DMS53 treated with DMSO at 0.1 percent for 48 hours (cell line): ENCODE results near the gene TSPAN31.

Experiments
- DNase-seq: peaks from one replicate; lab custom pipeline; 2025; ENCODE audit not compliant: unreplicated experiment; lab: John Stamatoyannopoulos, UW

Gene TSPAN31

GRCh38 chr12:57751788-57752667, 7.2 kb downstream of the TSPAN31 start, which contains the start of gene CDK4:
Gene CDK4, minus strand, starts transcription at chr12:57752310. Its CDS starts 593 bp downstream, at chr12:57751717.
- peak; percentile 99 for DNase-seq

- DNase-seq = no peak
Observed at GRCh38 chr12:57752668-57753000, 7.8 kb downstream of the TSPAN31 start.

- no peak for DNase-seq
Observed at GRCh38 chr12:57753756-57754337, 9.0 kb downstream of the TSPAN31 start.

GRCh38 chr12:57754411-57755193, 9.8 kb downstream of the TSPAN31 start, which contains the start of gene MARCHF9:
Gene MARCHF9, plus strand, starts transcription at chr12:57755103. Its CDS starts 426 bp downstream, at chr12:57755529.
- DNase-seq = peak; percentile 84

GRCh38 chr12:57755194-57755453, 10.3 kb downstream of the TSPAN31 start:
- DNase-seq = no peak

- no peak for DNase-seq
Observed at GRCh38 chr12:57755454-57756372, 10.9 kb downstream of the TSPAN31 start.

GRCh38 chr12:57756406-57757341, 11.8 kb downstream of the TSPAN31 start:
- DNase-seq = no peak

- no peak for DNase-seq
Observed at GRCh38 chr12:57757771-57758170, 12.9 kb downstream of the TSPAN31 start.

- no peak for DNase-seq
Observed at GRCh38 chr12:57758552-57759359, 13.9 kb downstream of the TSPAN31 start.

- peak; percentile 57 for DNase-seq
Observed at GRCh38 chr12:57759360-57759980, 14.6 kb downstream of the TSPAN31 start.

GRCh38 chr12:57760347-57760982, 15.6 kb downstream of the TSPAN31 start:
- no peak for DNase-seq

GRCh38 chr12:57761391-57761998, 16.7 kb downstream of the TSPAN31 start:
- DNase-seq = no peak

GRCh38 chr12:57762463-57762862, 17.6 kb downstream of the TSPAN31 start:
- no peak for DNase-seq

GRCh38 chr12:57763881-57764661, 19.2 kb downstream of the TSPAN31 start:
- no peak for DNase-seq

GRCh38 chr12:57764662-57765002, 19.8 kb downstream of the TSPAN31 start:
- DNase-seq = peak; percentile 67

GRCh38 chr12:57765003-57765697, 20.3 kb downstream of the TSPAN31 start:
- peak; percentile 46 for DNase-seq
